CD4-positive, alpha-beta T cell treated with Interleukin-1 beta for 1 hour (primary cell): Measurements from ENCODE around the gene SMIM10L2A.
A peak's percentile ranks its signal among the peaks of the same experiment; 100 is the strongest.
"Not testable (repeated sequence)": the region's sequence is repeated elsewhere in the genome, so short reads cannot be mapped to it uniquely, and the experiment has no call there.

ENCODE experiments used
- DNase-seq, 2 donors: peaks; one replicate each; pipeline ENCODE4 v3.0.0-alpha.2; 2020 to 2022

The SMIM10L2A gene

DNA sequence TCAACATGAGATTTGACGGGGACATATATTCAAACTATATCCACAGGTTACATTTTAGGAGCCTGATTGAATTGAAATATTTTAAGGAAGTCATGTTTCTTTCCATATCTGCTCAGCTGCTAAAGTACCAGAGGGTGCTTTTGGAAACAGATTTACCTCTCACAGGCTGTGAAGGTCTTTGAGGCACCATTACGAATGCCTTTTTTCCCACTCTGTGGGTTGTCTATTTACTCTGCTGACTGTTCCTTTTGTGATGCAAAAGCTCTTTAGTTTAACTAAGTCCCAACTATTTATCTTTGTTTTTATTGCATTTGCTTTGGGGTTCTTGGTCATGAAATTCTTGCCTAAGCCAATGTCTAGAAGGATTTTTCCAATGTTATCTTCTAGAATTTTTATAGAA, 40.0 kb downstream of the SMIM10L2A start:
- not testable (repeated sequence) for DNase-seq

DNA sequence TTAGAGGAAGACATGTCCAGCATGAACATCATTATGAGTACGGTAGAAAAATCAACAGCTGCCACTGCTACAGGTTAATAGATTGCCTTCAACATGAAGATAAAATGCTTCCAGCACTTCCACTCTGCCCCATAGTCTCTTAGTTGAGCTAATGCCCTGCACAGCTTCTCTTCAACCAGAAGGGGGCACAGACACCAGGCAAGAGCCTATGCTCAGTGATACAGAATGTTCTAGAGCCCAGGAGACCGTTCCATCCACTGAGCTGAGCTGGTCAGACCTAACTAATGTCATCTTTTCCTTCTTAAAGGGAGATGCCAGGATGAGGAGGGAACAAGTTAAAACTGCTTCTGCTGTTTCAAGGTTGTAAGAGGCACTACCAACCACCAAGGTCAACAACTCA, 42.2 kb downstream of the SMIM10L2A start:
- peak in 1 of 2 donors; percentile 10 for DNase-seq

DNA sequence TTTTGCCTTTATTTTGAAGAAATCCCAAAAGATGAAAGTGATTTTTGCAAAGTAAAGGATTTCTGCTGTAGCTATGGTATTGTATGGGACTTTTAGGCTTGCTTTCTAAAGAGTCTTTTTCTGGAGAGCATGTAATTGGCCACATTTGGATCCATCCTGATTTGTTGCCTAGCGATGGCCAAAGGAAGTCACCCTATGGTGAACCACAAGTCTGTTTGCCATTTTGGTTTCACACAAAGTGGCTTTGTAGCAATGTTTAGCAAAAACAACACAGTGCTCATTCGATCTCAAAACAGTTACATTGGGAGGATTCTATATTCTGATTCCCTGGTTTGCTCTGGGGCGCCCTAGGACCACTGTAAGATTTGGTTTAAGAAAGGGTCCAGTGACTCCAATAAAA, 54.6 kb downstream of the SMIM10L2A start:
- DNase-seq = no peak

DNA sequence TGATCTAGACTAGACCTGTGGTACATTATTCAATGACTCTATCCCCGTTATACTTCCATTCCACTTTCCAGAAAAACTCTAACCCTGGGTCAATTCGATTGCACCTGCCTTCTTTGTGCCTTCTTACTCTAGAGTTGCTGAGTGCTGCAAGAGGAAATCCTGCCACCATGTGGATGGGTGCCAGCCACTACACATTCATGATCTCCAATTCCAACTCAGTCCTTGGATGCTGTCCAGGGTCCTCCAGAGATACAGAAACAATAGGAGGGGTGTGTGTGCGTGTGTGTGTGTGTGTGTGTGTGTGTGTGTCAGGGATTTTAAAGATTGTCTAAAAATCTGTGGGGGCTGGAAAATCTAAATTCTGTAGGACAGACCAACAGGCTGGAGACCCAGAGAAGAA, 55.8 kb downstream of the SMIM10L2A start:
- DNase-seq = peak; percentile 36 to 50
